Esophagus (tissue), 2 donors: Measurements from ENCODE around the gene MAP9. TPM values are rescaled to one million over a fixed set of nuclear protein-coding genes. Genes with fewer than 3 reads are reported as not detected.
"Not testable (repeated sequence)": the region's sequence is repeated elsewhere in the genome, so short reads cannot be mapped to it uniquely, and the experiment has no call there.

Experiments used
- H3K27ac ChIP-seq, 2 donors: one replicate each; pipeline ENCODE4 v1.5.1; 2013; ENCODE audit warnings: low read depth in 2 of 2, mild to moderate bottlenecking in 2 of 2, inconsistent platforms in 1 of 2, low read length in 1 of 2, moderate library complexity in 1 of 2
- H3K27me3 ChIP-seq, 2 donors: one replicate each; pipeline ENCODE4 v1.6.1; 2013; ENCODE audit warnings: low read length in 2 of 2, control low read depth in 1 of 2, mild to moderate bottlenecking in 1 of 2; ENCODE audit not compliant: insufficient read depth in 2 of 2, control insufficient read depth in 1 of 2
- H3K36me3 ChIP-seq, 2 donors: one replicate each; pipeline ENCODE4 v1.6.1; 2013; ENCODE audit warnings: low read length in 1 of 2; ENCODE audit not compliant: control insufficient read depth in 2 of 2, insufficient read depth in 2 of 2
- H3K4me1 ChIP-seq, 2 donors: one replicate each; pipeline ENCODE4 v1.6.1; 2013; ENCODE audit warnings: low read length in 1 of 2; ENCODE audit not compliant: control insufficient read depth in 2 of 2, insufficient read depth in 2 of 2
- H3K4me3 ChIP-seq, 2 donors: one replicate each; pipeline ENCODE4 v1.5.1; 2013; ENCODE audit warnings: low read length in 2 of 2, mild to moderate bottlenecking in 2 of 2, low read depth in 1 of 2, moderate library complexity in 1 of 2
- H3K9me3 ChIP-seq, 2 donors: one replicate each; pipeline ENCODE4 v1.6.1; 2013; ENCODE audit warnings: mild to moderate bottlenecking in 2 of 2, low read depth in 1 of 2, low read length in 1 of 2, moderate library complexity in 1 of 2; ENCODE audit not compliant: control insufficient read depth in 2 of 2, insufficient read depth in 1 of 2
- WGBS, 2 donors: extraction: QIAGEN DNeasy Blood & Tissue Kit; methylation state at CpG; one replicate each; pipeline ENCODE4 v1.1.7; 2013; 5-methylcytosine and 5-hydroxymethylcytosine counted together
- polyA plus RNA-seq, 2 donors: library from polyadenylated mRNA; stranded (reverse); fragments of 200-250 nt; gene quantifications; one replicate each; pipeline ENCODE4 v1.2.3, GENCODE V29; 2013
- donor health status: healthy with polysubstance abuse.
- donor health status: Bipolar disorder and iron deficiency.

MAP9 gene
- polyA plus RNA-seq, 2 donors, result 0.47 to 0.69 TPM

GRCh38 chr4:155321006-155321405 lies 55.8 kb downstream of the MAP9 start:
- Histone ChIP-seq H3K9me3 (no peaks in the 10 kb centered on the region), H3K36me3 (no peaks in the 10 kb centered on the region), H3K4me1 (no peaks in the 10 kb centered on the region), H3K27me3 (no peaks in the 10 kb centered on the region), H3K27ac (no peak overlapping the region), H3K4me3 (no peak overlapping the region)

GRCh38 chr4:155319516-155319915 lies 57.2 kb downstream of the MAP9 start:
- Histone ChIP-seq H3K27ac (no peak overlapping the region), H3K9me3 (no peaks in the 10 kb centered on the region), H3K4me1 (no peaks in the 10 kb centered on the region), H3K4me3 (no peak overlapping the region), H3K27me3 (no peaks in the 10 kb centered on the region), H3K36me3 (no peaks in the 10 kb centered on the region)
- 63 to 79% methylated on average over 1 of the region's 1 CpG for WGBS, 2 donors

- not testable (repeated sequence) for H3K4me1 ChIP-seq, H3K36me3 ChIP-seq, H3K27ac ChIP-seq, H3K9me3 ChIP-seq, H3K27me3 ChIP-seq, H3K4me3 ChIP-seq
- 79 to 80% methylated on average over 5 of the region's 5 CpGs for WGBS, 2 donors
These were observed 64.7 kb downstream of the MAP9 start for GRCh38 chr4:155312027-155312426.

- Histone ChIP-seq H3K4me1 (no peaks in the 10 kb centered on the region), H3K4me3 (no peak overlapping the region), H3K27ac (no peak overlapping the region), H3K9me3 (no peaks in the 10 kb centered on the region), H3K36me3 (no peaks in the 10 kb centered on the region), H3K27me3 (no peaks in the 10 kb centered on the region)
- 83 to 84% methylated on average over 4 of the region's 4 CpGs for WGBS, 2 donors
These were observed 69.0 kb downstream of the MAP9 start for GRCh38 chr4:155307731-155308277.

GRCh38 chr4:155305619-155306018 lies 71.1 kb downstream of the MAP9 start:
- Histone ChIP-seq H3K27ac (no peak overlapping the region), H3K4me1 (no peaks in the 10 kb centered on the region), H3K36me3 (no peaks in the 10 kb centered on the region), H3K9me3 (no peaks in the 10 kb centered on the region), H3K27me3 (no peaks in the 10 kb centered on the region), H3K4me3 (no peak overlapping the region)
- 77 to 79% methylated on average over 7 of the region's 7 CpGs for WGBS, 2 donors

GRCh38 chr4:155304375-155304774 lies 72.4 kb downstream of the MAP9 start:
- Histone ChIP-seq H3K4me1 (no peaks in the 10 kb centered on the region), H3K27me3 (no peaks in the 10 kb centered on the region), H3K27ac (no peak overlapping the region), H3K4me3 (no peak overlapping the region), H3K36me3 (no peaks in the 10 kb centered on the region), H3K9me3 (no peaks in the 10 kb centered on the region)
- WGBS, 2 donors, result 52 to 55% methylated on average over 2 of the region's 2 CpGs

GRCh38 chr4:155299103-155299502 lies 77.7 kb downstream of the MAP9 start:
- Histone ChIP-seq H3K4me3 (no peak overlapping the region), H3K4me1 (no peaks in the 10 kb centered on the region), H3K9me3 (peaks cover 0 to 5% of the 10 kb centered on the region in 2 donors), H3K27ac (no peak overlapping the region), H3K27me3 (no peaks in the 10 kb centered on the region), H3K36me3 (no peaks in the 10 kb centered on the region)
- 89 to 95% methylated on average over 2 of the region's 2 CpGs for WGBS, 2 donors

Other genes starting within 250 kb of the MAP9 start
- not detected for gene NPY2R, start 168.3 kb downstream of the MAP9 start, polyA plus RNA-seq